ENCODE measurements around the gene PPARGC1A. TPM values are rescaled to one million over a fixed set of nuclear protein-coding genes. Genes with fewer than 3 reads are reported as not detected.
A peak's percentile ranks its signal among the peaks of the same experiment; 100 is the strongest.

The PPARGC1A gene
- total and polyA plus RNA-seq, 2 of the 13 experiments (the other 11 are each of a cell fraction or from before 2014, with no cell fraction given), result 20.7 to 37.3 TPM

GRCh38 chr4:23881052-23881501 is 8.8 kb downstream of the PPARGC1A start (continued):
- TF ChIP-seq ZNF281 (CRISPR knock-in tag; IDR thresholded peaks at IDR 0.05; ENCODE audit: borderline replicate concordance), result peak; percentile 58; the same call in 1 of the 2 replicates
- no peak for TF ChIP-seq ZNF282 (IDR thresholded peaks at IDR 0.05; ENCODE audit: partially characterized antibody)
- peak; percentile 78 for TF ChIP-seq MIXL1 (CRISPR knock-in tag; IDR thresholded peaks at IDR 0.05)
- peak; percentile 74; the same call in 1 of the 2 replicates for TF ChIP-seq HMGXB3 (CRISPR knock-in tag; IDR thresholded peaks at IDR 0.05; ENCODE audit: borderline replicate concordance)
- TF ChIP-seq ZBTB37 (CRISPR knock-in tag; IDR thresholded peaks at IDR 0.05), result peak; percentile 52; the same call in 1 of the 2 replicates
- peak; percentile 70; the same call in 1 of the 2 replicates for TF ChIP-seq GFI1 (CRISPR knock-in tag; IDR thresholded peaks at IDR 0.05; ENCODE audit: borderline replicate concordance)
- TF ChIP-seq ZBTB20 (CRISPR knock-in tag; IDR thresholded peaks at IDR 0.05; ENCODE audit: borderline replicate concordance, low read depth), result peak; percentile 61; the same call in 1 of the 2 replicates
- peak; percentile 23; the same call in 1 of the 2 replicates for TF ChIP-seq ZNF646 (CRISPR knock-in tag; IDR thresholded peaks at IDR 0.05)
- peak; percentile 77; the same call in 1 of the 2 replicates for TF ChIP-seq KAT8 (CRISPR knock-in tag; IDR thresholded peaks at IDR 0.05)
- peak; percentile 29; the same call in 1 of the 2 replicates for TF ChIP-seq ZNF569 (CRISPR knock-in tag; IDR thresholded peaks at IDR 0.05; ENCODE audit: borderline replicate concordance)
- TF ChIP-seq STAT5B (CRISPR knock-in tag; IDR thresholded peaks at IDR 0.05), result 0 out of 2 replicates have a peak, but pooled peaks have one; percentile 34
- TF ChIP-seq NFIC (IDR thresholded peaks at IDR 0.05; ENCODE audit: low read length), result peak; percentile 84

All from HepG2 (cell line).